Upper lobe of left lung (tissue), 6 donors: ENCODE results near the gene PHYKPL. TPM values are rescaled to one million over a fixed set of nuclear protein-coding genes. Genes with fewer than 3 reads are reported as not detected.
A peak's percentile ranks its signal among the peaks of the same experiment; 100 is the strongest.

Experiments
- ATAC-seq, 2 donors: fragments of 200-7000 bp; cut with Tn5 transposase; one replicate each; pipeline ENCODE4 v1.9.1; 2022; ENCODE audit warnings: mild to moderate bottlenecking in 2 of 2, moderate library complexity in 2 of 2; ENCODE audit not compliant: low FRiP score in 2 of 2
- DNase-seq, 2 donors: peaks; one replicate each; pipeline ENCODE4 v3.0.0-alpha.2; 2019 to 2020
- H3K27ac ChIP-seq, 4 donors: fragments of 200-600 bp; sonication (generic); one replicate each; pipeline ENCODE4 v1.5.1; 2016 to 2019
- H3K27me3 ChIP-seq, 4 donors: fragments of 200-600 bp; sonication (generic); one replicate each; pipeline ENCODE4 v1.5.1; 2017 to 2019
- H3K36me3 ChIP-seq, 4 donors: fragments of 200-600 bp; sonication (generic); one replicate each; pipeline ENCODE4 v1.5.1; 2016 to 2019
- H3K4me1 ChIP-seq, 4 donors: fragments of 200-600 bp; sonication (generic); one replicate each; pipeline ENCODE4 v1.5.1; 2018 to 2019
- H3K4me3 ChIP-seq, 4 donors: fragments of 200-600 bp; sonication (generic); one replicate each; pipeline ENCODE4 v1.5.1; 2017 to 2019; ENCODE audit warnings: mild to moderate bottlenecking in 2 of 4, moderate library complexity in 1 of 4
- H3K9me3 ChIP-seq, 4 donors: fragments of 200-600 bp; sonication (generic); one replicate each; pipeline ENCODE4 v1.5.1; 2018 to 2019
- CTCF ChIP-seq, 6 experiments: fragments of 450-650 bp in 4 of 6; fragments of 200-600 bp in 2 of 6; sonication (generic) in 2 of 6; IDR thresholded peaks; one replicate each; pipeline ENCODE4 v1.5.1; 2016 to 2019; ENCODE audit warnings: antibody characterized with exemption in 6 of 6
- EP300 ChIP-seq, 4 donors: sonication (generic); formaldehyde crosslinking; IDR thresholded peaks; one replicate each; pipeline ENCODE4 v1.5.1; 2017; ENCODE audit warnings: antibody characterized with exemption in 4 of 4, control low read depth in 2 of 4
- POLR2A ChIP-seq, 4 donors: fragments of 450-650 bp; IDR thresholded peaks; one replicate each; pipeline ENCODE4 v1.5.1; 2016 to 2017; ENCODE audit warnings: antibody characterized with exemption in 4 of 4, mild to moderate bottlenecking in 2 of 4
- POLR2AphosphoS5 ChIP-seq, 2 donors: sonication (generic); formaldehyde crosslinking; IDR thresholded peaks; one replicate each; pipeline ENCODE4 v1.5.1; 2017; ENCODE audit warnings: antibody characterized with exemption in 2 of 2
- WGBS, 2 donors: methylation state at CpG; one replicate each; pipeline ENCODE4 v1.1.5; 2017 to 2018; 5-methylcytosine and 5-hydroxymethylcytosine counted together
- total RNA-seq, 6 donors: library from RNA; depleted of rRNA in 4 of 6; stranded (reverse); fragments of >200 nt in 4 of 6; gene quantifications; one replicate each; pipeline versions ENCODE4 v1.1.0 to v1.2.1, GENCODE V29; 2016 to 2021
- donor health status: DM: no; HTN: no; CAD: no; lungs with moderate emphysema.
- donor health status: DM: no; HTN: yes; CAD: no; lungs with severe emphysema.

The PHYKPL gene
- total RNA-seq, 6 donors from 2014 or later: 61.0 to 237 (median 91.9) TPM

GRCh38 chr5:178205749-178206047 is 26.9 kb downstream of the PHYKPL start:
- Histone ChIP-seq H3K27ac (peak overlapping the region; percentile 89 to 98 (median 94)), H3K4me1 (peaks cover 26 to 32% (median 29%) of the 10 kb centered on the region in 4 donors), H3K4me3 (peak overlapping the region; percentile 53 to 100 (median 85)), H3K9me3 (no peaks in the 10 kb centered on the region), H3K27me3 (no peaks in the 10 kb centered on the region), H3K36me3 (peaks cover 19 to 47% (median 41%) of the 10 kb centered on the region in 4 donors)
- no peak for TF ChIP-seq POLR2A (IDR thresholded peaks at IDR 0.05)
- TF ChIP-seq CTCF (IDR thresholded peaks at IDR 0.05): no peak
- TF ChIP-seq POLR2AphosphoS5 (IDR thresholded peaks at IDR 0.05): no peak
- no peak for TF ChIP-seq EP300 (IDR thresholded peaks at IDR 0.05)
- ATAC-seq: no peak
- DNase-seq: no peak
- 6 to 12% methylated on average over 5 of the region's 5 CpGs for WGBS, 2 donors

- H3K4me1 ChIP-seq: peaks cover 26 to 32% (median 29%) of the 10 kb centered on the region in 4 donors
- 0% methylated on average over 1 to 3 of the region's 90 CpGs for WGBS, 2 donors
- TF ChIP-seq POLR2AphosphoS5 (IDR thresholded peaks at IDR 0.05) (peak in 1 of 2 donors; percentile 24), CTCF (IDR thresholded peaks at IDR 0.05) (no peak), EP300 (IDR thresholded peaks at IDR 0.05) (no peak), POLR2A (IDR thresholded peaks at IDR 0.05) (peak in 1 of 4 donors; percentile 58)
Observed at GRCh38 chr5:178204935-178205748, 27.5 kb downstream of the PHYKPL start.

GRCh38 chr5:178204182-178204934 is 28.2 kb downstream of the PHYKPL start, which contains the start of gene HNRNPAB:
TSS of gene HNRNPAB (plus strand) at chr5:178204533. CDS start at chr5:178204838, 305 bp downstream.
- H3K9me3 ChIP-seq: no peaks in the 10 kb centered on the region
- DNase-seq: peak; percentile 93 to 98
- H3K4me1 ChIP-seq: peaks cover 26 to 32% (median 29%) of the 10 kb centered on the region in 4 donors
- TF ChIP-seq EP300 (IDR thresholded peaks at IDR 0.05): peak in 1 of 4 donors; percentile 78
- peak; percentile 95 to 100 (median 98) for TF ChIP-seq POLR2A (IDR thresholded peaks at IDR 0.05)
- peak in 2 of 6 experiments; percentile 19 to 32 for TF ChIP-seq CTCF (IDR thresholded peaks at IDR 0.05)
- peak; percentile 100 for TF ChIP-seq POLR2AphosphoS5 (IDR thresholded peaks at IDR 0.05)
- 4% methylated on average over 16 of the region's 96 CpGs; no CpG with 5 or more reads in 1 of the 2 donors for WGBS, 2 donors
- peak within 1 kb of the TSS; percentile 89 to 98 (median 94) for H3K27ac ChIP-seq
- H3K4me3 ChIP-seq: peak within 1 kb of the TSS; percentile 57 to 100 (median 85)
- ATAC-seq: peak; percentile 94 to 96
- H3K27me3 ChIP-seq: no peaks in the 10 kb centered on the region
- peaks cover 6 to 34% (median 28%) of the 10 kb centered on the region in 4 donors for H3K36me3 ChIP-seq

More at GRCh38 chr5:178204935-178205748, 27.5 kb downstream of the PHYKPL start:
- Histone ChIP-seq H3K4me3 (peak overlapping the region; percentile 53 to 100 (median 85)), H3K9me3 (no peaks in the 10 kb centered on the region), H3K27me3 (no peaks in the 10 kb centered on the region), H3K27ac (peak overlapping the region; percentile 89 to 98 (median 94)), H3K36me3 (peaks cover 14 to 42% (median 36%) of the 10 kb centered on the region in 4 donors)
- ATAC-seq (peak; percentile 77 to 85), DNase-seq (peak; percentile 90 to 95)

- Histone ChIP-seq H3K27ac (peak overlapping the region; percentile 89 to 98 (median 94)), H3K4me3 (peak overlapping the region; percentile 57 to 100 (median 85)), H3K27me3 (no peaks in the 10 kb centered on the region), H3K36me3 (peaks cover 0 to 28% (median 21%) of the 10 kb centered on the region in 4 donors), H3K9me3 (no peaks in the 10 kb centered on the region), H3K4me1 (peaks cover 26 to 32% (median 29%) of the 10 kb centered on the region in 4 donors)
- WGBS, 2 donors: 25 to 27% methylated on average over 29 of the region's 30 CpGs
- ATAC-seq: no peak
- TF ChIP-seq POLR2A (IDR thresholded peaks at IDR 0.05): no peak
- no peak for TF ChIP-seq POLR2AphosphoS5 (IDR thresholded peaks at IDR 0.05)
- no peak for TF ChIP-seq EP300 (IDR thresholded peaks at IDR 0.05)
- TF ChIP-seq CTCF (IDR thresholded peaks at IDR 0.05): no peak
- DNase-seq: peak in 1 of 2 donors; percentile 88
Observed at GRCh38 chr5:178203670-178204181, 28.9 kb downstream of the PHYKPL start.
